Skin of body (tissue), 2 donors: ENCODE results near the gene KIF1B. TPM values are rescaled to one million over a fixed set of nuclear protein-coding genes. Genes with fewer than 3 reads are reported as not detected.
"Not testable (repeated sequence)": the region's sequence is repeated elsewhere in the genome, so short reads cannot be mapped to it uniquely, and the experiment has no call there.

Experiments
- DNase-seq: peaks from one replicate; lab custom pipeline; 2025; lab: John Stamatoyannopoulos, UW
- total RNA-seq: library from RNA; depleted of rRNA; stranded (reverse); fragments of >200 nt; gene quantifications from one replicate; pipeline ENCODE4 v1.2.3, GENCODE V29; 2014

The KIF1B gene
- total RNA-seq, 1 donor from 2014 or later: 74.6 TPM

DNA sequence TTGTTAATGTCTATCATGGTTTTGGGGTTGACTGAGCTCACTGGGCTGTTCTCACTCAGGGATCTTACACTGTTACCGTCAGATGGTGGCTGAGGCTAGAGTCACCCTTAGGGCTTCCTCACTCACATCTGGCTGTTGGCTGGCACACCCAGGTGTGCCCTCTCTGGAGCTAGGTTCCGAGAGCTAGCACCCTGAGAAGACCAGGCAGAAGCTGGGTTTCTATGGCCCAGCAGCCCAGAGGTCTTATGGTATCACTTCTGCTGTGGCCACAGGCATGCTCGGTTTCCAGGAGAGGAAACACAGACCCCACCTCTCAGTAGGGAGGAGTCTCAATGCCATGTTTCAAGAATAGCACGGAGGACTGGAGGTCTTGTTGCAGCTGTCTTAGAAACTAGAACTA lies 20.7 kb upstream of the KIF1B start:
- DNase-seq: no peak

- no peak for DNase-seq
Measured at GRCh38 chr1:10192263-10192662, 18.1 kb upstream of the KIF1B start.

DNA sequence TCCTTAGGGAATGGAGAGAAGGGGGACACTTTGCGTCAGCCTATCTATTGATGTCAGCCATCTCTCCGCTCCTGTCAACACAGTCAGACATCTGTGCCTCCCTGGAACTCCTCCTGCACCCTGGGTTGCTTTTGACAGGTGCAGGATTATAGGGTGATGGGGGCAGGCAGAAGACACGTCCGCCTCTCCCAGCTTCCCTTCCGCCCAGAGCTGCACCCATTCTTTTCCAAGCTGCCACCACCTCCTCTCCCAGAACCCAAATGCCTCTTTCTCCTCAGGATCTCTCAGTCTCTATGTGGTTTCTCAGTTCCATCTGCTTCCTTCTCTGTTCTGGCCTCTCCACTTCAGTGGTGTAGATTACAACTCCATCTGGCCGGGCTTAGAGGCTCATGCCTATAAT lies 17.1 kb upstream of the KIF1B start:
- no peak for DNase-seq

DNA sequence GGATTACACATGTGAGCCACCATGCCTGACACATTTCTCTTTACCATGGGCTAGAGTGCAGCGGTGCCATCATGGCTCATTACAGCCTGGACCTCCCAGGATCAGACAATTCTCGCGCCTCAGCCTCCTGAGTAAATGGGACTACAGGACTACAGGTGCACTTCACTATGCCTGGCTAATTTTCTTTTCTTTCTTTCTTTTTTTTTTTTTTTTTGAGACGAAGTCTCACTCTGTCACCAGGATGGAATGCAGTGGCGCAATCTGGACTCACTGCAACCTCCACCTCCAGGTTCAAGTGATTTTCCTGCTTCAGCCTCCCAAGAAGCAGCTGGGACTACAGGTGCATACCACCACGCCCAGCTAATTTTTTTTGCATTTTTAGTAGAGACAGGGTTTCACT lies 14.8 kb upstream of the KIF1B start:
- DNase-seq: no peak

- no peak for DNase-seq
Measured at GRCh38 chr1:10196976-10197375, 13.4 kb upstream of the KIF1B start.

DNA sequence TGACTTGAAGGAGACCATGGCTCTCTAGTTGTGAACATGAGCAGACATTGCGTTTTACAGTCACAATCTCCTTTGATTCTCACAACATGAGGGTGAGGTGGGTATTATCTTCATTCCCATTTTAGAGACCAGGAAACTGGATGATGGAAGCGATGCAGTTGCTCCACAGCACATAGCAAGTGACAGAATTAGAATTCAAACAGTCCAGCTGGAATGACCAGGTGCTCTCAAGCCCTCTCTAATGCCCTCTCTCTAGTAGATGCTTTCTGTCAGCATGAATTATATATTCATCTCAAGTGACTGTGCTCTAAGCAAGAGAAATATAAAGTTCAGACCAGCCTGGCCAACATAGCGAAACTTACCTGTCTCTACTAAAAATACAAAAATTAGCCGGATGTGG lies 9.8 kb upstream of the KIF1B start:
- no peak for DNase-seq

DNA sequence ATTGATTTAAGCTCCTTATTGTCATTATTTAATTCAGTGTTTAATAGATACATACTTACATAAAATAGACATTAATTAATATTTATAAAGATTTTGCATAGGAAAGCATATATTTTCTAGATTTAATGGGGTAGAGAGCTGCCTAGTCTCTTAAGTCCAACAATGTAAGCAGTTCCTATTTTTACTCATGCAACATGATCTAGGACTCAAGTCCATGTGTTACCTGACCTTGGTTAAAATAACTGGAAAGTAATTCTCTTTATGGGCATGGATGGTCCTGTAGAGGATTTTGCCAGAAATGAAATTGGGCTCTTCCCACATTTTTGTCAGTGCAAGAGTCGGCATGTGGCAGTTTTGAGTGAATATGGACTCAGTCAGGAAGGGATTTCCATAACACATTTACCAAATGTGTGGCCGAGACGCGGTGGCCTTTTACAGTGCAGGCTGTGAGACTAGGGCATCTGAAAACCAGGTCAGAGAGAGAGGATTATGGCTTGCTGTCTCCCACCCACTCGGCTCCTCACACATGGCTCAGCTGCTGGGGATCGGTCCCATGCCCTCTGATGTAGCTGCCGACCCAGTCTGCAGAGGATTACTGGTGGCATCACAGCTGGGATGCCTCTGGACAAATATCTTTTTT lies 6.2 kb upstream of the KIF1B start:
- DNase-seq: no peak

DNA sequence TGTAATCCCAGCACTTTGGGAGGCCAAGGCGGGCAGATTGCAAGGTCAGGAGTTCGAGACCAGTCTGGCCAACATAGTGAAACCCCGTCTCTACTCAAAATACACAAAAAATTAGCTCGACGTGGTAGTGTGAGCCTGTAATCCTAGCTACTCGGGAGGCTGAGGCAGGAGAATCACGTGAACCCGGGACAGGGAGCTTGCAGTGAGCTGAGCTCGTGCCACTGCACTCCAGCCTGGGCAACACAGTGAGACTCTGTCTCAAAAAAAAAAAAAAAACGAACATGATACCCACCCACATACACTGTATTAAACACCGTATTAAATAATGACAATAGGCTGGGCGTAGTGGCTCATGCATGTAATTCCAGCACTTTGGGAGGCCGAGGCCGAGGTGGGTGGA lies 5.2 kb upstream of the KIF1B start:
- DNase-seq: not testable (repeated sequence)

DNA sequence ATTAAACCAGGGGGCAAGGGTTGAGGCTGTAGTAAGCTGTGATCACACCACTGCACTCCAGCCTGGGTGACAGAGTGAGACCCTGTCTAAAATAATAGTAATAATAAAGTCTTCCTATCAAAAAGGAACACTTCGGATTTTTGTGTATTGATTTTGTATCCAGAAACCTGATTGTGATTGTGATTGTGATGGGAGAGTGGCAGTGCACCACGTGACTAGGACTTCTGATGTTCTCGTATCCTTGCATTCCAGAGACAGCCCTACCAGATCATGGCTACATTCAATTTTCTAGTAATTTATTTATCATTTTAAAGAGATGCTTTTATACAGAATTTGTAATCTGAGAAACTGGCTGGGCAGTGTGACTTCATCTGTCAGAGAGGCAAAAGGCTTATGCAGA lies 2.6 kb upstream of the KIF1B start:
- no peak for DNase-seq

DNA sequence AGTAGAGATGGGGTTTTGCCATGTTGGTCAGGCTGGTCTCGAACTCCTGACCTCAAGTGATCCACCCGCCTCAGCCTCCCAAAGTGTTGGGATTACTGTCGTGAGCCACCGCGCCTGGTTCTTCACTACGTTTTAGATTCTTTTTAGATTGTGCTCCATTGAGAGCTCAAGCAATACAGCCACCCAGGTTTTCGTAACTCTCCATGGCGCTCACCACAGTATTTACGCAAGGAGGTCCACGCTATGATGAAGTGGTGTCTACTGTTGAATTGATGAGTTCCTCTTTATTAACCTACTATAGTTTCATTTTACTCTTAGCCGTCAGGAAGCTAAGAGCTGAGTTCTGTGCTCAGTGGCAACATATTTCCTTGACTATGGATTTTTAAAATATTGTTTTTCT lies 1.8 kb upstream of the KIF1B start:
- DNase-seq: no peak

DNA sequence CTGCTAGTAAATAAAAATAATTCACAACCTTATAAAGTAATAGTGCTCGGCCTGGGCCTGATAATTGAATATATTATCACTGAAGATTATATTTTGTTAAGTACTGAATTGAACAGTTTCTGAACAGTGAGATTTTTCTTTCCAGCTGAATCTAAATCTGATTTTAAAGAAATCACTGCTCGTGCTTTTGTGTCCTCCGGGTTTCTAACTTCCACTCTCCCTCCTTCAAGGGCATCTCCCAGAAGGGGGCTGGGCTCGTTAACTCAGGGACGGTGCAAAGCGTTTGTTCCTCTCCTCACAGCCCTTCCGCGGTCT lies 823 bp upstream of the KIF1B start:
- no peak for DNase-seq

- DNase-seq: peak; percentile 83
Measured at GRCh38 chr1:10210841-10211804, 753 bp downstream of the KIF1B start.

GRCh38 chr1:10211805-10212410 lies 1.5 kb downstream of the KIF1B start:
- peak; percentile 59 for DNase-seq

GRCh38 chr1:10212476-10212875 lies 2.1 kb downstream of the KIF1B start:
- DNase-seq: no peak

GRCh38 chr1:10213186-10213705 lies 2.9 kb downstream of the KIF1B start:
- DNase-seq: no peak

DNA sequence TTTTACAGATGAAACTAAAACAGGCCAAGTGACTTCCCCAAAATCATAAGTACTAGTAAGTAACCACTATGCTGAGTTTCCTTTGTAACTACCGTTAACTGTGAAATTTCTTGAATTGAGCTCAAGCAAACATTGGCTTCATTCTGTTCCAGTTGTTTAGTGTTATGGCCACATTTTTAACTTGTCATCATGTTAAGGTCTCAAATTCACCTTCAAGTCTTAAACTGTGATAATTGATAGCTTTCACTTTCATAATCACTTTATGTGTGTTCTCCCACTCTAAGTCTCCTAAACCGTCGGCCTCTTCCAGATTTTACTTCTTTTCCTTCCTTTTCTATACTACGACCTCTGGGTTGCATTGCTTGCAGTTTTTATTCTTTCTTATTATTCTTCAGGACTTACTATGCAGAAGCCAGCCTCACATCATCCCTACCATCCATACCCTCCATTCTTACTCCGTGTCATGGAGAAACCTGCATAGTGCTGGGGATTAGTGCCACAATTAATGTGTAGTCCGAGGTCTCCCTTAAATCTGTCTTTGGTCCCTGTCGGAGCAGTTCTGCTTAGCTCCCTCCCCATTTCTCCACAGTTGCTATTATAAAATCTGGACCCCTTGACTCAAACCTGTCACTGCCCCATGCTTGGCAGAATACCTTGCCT lies 5.8 kb downstream of the KIF1B start:
- DNase-seq: no peak

DNA sequence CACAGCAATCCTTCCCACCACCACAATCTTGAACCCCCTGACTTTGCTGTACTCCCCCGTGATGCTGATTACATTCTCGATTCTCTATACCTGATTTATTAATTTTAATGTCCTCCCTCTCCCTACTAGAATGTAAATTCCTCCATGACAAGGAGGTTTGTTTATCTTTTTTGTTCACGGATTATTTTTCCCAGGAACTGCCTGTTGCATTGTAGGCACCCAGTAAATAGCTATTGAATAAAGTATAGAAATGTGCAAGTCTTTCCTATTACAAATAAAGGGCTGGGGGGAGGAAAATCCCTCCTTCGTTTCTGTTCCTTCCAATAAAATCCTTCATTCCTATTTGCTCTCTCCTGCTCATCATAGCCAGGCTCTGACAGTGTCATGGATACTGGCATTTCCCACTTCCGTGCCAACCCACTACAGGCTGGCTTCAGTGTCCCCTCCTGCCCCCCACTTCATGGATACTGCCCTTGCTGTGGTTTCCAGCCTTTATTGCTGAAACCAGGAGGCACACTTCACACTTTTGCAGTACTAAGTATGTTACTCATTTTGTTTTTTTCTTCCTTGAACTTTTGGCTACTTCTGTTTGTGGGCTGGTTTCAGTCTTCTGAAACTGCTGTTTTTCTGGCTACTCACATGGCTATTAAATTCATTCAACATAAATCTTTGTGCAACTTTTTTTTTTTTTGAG lies 7.5 kb downstream of the KIF1B start:
- DNase-seq: no peak

DNA sequence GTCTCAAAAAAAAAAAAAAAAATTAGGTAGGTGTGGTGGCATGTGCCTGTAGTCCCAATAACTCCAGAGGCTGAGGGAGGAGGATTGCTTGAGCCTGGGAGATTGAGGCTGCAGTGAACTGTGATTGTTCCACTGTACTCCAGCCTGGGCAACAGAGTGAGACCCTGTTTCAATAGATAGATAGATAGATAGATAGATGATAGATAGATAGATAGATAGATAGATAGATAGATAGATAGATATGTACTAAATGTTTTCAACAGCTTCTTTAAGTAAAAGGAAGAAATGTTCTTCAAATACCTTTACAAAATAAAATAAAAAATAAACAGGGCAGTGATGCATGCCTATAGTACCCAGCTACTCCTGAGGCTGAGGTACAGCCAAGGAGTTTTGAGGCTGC lies 9.8 kb downstream of the KIF1B start:
- no peak for DNase-seq

DNA sequence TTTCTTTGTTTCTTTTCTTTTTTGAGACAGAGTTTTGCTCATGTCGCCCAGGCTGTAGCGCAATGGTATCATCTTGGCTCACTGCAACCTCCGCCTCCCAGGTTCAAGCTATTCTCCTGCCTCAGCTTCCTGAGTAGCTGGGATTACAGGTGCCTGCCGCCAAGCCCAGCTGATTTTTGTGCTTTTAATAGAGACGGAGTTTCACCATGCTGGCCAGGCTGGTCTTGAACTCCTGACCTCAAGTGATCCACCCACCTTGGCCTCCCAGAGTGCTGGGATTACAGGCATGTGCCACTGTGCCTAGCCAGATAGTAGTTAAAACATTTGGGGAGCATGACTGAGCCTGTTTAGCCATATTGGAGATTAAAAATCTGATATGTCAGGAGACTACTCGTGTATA lies 10.3 kb downstream of the KIF1B start:
- not testable (repeated sequence) for DNase-seq

DNA sequence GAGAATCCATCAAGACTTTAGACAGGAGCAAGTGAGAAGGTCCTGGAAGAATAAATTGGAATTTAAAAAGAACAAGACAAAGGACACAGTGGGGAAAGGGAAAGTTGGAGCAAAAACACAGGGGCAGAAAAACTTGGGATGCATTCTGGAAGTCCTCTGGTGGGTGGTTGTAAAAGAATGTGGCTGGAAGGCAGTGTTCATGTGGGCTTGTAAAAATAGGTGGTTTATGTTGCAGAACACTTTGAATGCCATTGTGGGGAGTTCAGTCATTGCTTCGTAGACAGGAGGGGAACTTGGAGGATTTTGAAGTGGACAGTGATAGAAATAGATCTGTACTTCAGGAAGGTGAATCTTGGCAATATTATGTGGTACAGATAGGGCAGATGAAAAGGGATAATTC lies 15.2 kb downstream of the KIF1B start:
- no peak for DNase-seq

DNA sequence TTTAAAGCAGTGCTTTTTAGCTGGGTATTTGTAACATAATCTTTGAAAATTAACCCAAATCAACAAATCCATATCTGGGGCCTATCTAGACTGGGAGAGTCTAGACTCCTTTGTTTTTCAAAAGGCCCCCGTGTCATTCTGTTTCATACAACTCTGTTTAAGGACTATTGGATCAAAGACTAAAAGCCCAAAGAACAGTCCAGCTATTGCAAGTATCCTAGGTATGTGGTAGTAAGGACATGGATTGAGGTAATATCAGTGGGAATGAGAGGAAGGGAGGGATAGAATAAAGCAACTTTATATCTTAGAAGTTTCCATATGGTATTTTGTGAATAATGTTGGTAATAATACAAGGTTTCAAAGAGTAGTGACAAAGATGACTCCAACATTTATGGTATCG lies 18.2 kb downstream of the KIF1B start:
- no peak for DNase-seq
